Activated T-cell treated with anti-CD3 and anti-CD28 coated beads for 4 hours (primary cell): Measurements from ENCODE around the gene TJP3.

ENCODE experiments used
- DNase-seq: peaks from one replicate; pipeline ENCODE4 v3.0.0-alpha.2; 2020

TJP3 gene

DNA sequence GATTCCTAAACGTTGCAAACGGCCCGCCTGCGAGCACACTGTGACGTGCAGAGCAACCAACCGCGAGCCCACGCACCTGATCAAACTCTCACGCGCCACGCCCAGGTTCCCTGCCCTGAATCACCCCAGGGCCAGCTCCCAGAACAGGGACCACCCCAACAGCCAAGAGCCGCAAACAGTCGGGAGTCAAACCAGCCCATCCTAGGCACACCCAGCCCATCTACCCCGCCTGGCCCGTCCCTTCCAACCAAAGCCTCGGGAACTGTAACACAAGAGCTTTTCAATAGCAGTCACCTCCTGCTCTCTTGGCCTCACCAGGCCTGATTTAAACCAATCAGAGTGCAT lies 16.8 kb upstream of the TJP3 start:
- no peak for DNase-seq

DNA sequence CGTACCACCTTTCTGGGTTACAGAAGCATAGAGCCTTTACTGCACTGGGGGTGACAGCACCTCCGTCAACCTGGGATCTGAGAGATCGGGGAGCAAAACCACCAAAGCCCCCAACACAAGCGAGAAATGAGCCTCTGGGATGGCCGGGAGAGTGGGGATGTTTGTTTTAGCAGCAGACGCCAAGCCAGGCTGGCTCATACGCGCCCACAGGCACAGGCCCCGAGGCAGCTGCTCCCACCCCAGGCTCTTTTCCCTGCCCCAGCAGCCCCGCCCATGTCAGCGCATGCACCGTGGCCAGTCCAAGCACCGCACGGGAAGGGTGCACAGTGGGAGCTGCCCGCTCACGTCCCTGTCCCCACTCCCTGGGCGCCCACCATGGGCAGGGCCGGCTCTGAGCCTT lies 16.5 kb upstream of the TJP3 start:
- no peak for DNase-seq

DNA sequence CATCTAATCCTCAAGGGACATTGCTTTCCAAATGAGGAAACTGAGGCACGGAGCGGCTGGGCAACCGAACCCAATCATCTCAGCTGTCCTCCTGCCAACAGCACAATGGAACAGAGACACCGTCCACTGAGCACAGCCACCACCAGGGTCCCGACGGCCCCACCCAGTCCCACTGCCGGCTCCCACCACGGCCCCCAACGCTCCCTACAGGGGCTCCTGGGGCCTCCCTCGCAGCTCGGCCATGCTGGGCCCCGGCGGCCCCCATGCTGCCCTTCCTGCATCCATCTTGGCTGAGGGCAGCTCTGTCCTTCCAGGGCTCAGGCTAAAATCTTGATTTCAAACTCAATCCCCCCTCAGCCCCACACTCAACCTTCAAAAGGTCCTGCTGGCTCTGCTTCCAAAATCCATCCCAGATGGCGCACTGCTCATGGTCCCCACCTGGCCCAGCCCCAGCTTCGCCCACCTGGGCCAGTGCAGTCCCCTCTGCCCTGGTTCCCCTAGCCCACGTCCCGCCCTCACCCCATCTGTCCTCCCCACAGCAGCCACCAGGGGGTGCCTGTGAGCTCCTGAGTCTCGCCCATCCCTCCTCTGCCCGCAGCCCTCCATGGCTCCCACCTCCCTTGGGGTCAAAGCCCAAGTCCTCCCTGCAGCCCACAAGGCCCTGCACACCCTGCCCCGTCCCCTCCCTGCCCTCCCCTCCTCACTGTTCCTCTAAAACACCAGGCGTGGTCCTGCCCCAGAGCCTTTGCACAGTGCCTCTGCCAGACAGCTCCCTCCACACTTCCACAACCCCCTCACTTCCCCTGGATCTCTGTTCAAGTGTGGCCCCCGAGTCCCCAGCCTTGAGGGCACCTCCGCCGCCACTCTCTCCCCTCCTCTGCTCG lies 15.8 kb upstream of the TJP3 start:
- DNase-seq: peak; percentile 53

DNA sequence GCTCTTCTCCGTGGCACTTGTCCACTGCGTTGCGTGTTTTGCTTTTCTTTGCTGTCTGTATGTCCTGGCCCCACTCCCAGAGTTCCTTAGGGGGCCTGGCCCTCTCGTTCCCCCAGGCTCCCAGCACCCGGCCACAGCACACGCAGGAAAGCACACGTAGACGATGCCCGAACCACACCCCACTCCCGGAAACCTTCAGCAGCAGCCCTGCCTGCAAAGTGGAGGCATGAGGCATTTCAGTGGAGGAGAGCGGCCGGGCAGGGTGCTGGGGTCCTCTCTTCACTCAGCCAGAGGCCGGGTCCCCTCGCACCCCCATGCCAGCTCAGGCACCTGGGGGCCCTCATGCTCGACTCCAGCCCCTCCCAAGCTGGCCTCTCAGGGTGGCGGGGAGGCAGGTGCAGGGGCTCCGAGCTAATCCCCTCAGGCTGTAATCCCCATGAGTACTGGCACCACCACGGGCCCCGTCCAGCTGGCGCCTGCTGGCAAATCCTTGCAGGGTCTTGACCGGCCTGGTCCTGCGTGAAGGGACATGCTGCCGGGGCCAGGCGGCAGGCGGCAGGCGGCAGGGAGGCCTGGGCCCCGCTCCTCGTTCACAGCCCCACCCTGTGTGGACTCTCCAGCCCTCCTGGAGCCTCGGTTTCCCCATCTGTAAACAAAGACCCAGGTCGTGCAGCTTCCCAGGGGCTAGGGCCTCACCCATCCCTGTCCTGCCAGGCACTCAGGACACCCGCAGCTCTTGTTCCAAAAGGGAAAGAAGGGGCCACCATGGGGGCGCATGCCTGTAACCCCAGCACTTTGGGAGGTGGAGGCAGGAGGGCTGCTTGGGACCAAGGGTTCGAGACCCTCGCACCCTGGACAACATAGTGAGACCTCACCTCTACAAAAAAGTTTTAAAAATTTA lies 14.9 kb upstream of the TJP3 start:
- DNase-seq: no peak

DNA sequence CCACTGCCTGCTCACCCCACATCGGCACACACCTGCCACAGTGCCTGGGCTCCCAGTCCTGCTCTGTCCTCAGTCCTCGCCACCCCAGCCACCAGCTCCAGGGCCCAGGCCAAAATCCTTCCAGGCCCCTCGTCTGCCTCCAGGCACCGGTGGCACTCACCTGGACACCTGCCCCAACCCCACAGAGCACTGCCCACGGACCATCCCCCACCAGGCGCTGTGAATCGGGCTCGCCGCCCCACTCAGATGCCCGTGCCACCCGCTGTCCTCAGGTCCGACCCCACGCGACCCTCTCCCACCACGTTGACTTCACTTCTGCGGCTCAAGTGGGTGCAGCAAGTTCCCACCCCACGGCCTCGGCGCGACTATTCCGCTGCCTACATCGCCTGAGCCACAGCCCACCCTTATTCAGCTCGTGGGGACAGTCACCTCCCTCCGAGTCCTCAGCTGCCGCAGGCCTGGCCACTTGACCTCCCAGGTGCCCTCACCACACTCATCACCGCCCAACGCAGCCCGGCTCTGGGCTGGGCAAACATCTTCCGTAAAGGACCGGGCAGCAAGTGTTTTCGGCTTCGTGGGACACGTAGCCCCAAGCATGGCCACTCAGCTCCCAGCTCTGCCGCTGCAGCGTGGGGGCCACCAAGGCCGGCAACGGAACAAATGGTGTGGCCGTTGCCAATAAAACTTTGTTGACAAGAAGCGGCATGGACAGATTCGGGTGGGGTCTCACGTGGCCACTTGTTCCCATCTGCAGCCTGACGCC lies 13.6 kb upstream of the TJP3 start:
- no peak for DNase-seq

DNA sequence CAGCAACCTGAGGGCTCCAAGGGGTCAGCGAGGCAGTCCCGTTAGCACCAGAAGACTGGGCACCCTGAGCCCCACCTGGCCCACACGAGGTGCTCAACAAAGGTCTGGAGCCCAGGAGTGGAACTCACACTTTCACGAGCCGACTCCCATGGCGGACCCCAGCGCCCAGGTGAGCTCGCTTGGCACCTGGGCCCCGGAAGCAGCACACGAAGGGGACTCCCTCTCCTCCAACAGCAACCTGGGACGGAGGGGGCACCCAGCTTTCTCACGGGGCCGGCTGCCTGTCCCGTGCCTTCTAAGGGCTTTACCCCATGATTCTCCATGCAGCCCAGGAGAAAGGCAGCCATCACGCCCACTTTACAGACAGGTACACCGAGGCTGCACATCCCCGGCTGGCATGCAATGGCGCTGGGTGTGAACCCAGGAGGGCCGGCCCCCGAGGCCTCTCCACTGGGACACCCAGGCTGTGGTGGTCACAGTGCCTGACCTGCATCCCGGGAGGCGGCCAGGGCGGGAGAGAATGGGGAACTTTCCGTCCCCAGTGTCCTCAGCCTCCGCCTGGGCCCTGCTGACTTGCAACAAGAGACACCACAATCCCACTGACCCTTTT lies 13.0 kb upstream of the TJP3 start:
- DNase-seq: no peak

DNA sequence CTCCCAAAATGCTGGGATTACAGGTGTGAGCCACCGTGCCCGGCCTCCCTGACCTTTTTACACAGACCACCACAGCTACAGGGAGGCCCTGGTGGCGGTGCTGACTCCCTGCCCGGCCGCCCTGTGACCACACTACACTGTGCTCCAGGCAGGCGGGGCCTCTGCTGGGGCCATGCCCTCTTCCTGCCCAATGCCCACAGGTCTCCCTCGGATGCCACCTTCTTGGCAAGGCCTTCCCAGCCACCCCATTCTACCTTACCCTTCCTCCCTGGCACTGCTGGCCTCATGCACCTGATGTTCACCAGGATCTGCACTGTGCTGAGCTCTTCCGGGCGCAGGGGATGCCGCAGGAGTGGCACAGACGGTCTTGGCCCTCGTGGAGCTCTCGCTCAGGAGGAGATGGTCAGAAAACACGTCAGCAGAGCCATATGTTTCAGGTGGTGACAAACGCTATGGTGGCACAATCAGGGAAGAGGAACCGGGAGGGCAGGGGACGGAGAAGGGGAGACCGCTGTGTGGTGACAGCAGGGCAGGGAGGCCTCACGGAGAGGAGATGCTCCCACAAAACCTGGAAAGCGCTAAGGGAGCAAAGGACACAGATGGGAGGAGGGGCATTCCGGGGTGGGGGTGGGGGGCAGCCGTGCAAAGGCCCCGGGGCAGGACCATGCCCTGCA lies 12.1 kb upstream of the TJP3 start:
- no peak for DNase-seq

DNA sequence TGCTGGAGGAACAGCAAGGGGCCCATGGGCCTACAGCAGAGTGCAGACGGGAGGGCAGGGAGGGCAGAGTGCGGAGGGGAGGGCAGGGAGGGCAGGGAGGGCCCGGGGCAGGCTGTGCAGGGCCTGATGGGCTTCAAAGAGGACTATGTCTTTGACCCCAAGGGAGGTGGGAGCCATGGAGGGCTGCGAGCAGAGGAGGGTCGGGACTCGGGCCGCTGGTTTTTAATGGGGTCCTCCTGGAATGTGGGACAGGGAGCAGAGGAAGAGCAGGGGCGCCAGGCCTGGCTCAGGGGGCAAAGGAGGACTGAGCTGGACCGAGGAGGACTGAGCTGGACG lies 11.6 kb upstream of the TJP3 start:
- DNase-seq: no peak

DNA sequence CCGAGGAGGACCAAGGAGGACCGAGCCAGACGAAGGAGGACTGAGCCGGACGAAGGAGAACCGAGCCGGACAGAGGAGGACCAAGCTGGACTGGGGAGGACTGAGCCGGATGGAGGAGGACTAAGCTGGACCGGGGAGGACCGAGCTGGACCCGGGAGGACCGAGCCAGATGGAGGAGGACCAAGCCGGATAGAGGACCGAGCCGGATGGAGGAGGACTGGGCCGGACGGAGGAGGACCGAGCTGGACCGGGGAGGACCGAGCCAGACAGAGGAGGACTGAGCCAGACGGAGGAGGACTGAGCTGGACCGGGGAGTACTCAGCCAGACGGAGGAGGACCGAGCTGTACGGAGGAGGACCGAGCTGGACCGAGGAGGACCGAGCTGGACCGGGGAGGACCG lies 11.1 kb upstream of the TJP3 start:
- no peak for DNase-seq

DNA sequence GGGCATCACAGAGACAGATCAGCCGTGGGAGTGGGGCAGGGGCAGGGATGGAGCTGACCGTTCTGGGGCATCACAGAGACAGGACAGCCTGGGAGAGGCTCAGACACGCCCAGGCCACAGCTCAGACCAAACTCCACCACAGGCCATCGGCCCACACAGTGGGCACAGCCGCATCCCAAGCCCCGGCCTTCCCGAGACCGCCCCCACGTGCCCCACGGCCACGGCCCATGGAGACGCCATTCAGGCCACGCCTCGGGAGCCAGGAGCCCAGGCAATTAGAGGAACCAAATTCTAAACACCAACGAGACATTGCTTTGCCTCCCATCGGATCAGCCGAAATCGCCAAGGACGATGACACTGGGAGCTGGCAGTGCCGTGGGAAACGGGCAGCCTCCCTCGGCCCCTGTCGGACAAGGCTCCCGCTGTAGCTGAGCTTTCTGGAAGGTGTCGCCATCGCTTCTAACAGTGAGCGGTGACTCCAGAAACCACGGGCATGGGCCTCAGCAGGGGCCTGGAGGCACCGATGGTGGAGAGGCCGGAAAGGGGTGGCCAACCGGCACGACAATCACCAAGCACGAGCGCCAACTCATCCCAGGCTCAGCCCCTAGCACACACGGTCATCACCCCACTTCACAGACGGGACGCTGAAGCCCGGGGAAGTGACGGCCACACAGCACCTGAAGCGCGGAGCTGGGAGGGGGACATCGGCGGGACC lies 10.4 kb upstream of the TJP3 start:
- DNase-seq: no peak

DNA sequence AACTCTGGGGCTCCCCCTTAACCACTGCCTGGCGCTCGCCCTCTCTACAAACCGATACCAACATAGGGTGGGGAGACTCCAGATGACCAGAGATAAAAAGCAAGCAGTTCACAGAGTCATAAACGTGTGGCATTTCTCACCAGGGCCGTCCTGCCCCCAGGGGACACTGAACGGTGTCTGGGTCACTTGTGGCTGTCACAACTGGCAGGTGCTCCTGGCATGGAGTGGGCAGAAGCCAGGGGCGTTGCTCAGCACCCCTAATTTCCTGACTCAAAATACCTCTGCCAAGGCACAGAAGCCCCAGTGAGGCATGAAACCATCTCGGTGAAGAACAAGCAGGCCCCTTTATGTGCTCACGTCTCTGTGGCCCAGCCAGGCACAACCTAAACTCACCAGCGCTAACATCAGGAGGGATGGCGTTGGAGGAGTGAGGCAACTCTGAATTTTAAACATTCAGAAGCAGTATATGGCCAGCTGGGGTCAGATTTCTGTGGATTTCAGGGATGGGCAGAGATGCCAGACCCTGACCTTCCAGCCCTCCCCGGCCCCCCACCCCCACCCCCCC lies 9.7 kb upstream of the TJP3 start:
- DNase-seq: no peak

DNA sequence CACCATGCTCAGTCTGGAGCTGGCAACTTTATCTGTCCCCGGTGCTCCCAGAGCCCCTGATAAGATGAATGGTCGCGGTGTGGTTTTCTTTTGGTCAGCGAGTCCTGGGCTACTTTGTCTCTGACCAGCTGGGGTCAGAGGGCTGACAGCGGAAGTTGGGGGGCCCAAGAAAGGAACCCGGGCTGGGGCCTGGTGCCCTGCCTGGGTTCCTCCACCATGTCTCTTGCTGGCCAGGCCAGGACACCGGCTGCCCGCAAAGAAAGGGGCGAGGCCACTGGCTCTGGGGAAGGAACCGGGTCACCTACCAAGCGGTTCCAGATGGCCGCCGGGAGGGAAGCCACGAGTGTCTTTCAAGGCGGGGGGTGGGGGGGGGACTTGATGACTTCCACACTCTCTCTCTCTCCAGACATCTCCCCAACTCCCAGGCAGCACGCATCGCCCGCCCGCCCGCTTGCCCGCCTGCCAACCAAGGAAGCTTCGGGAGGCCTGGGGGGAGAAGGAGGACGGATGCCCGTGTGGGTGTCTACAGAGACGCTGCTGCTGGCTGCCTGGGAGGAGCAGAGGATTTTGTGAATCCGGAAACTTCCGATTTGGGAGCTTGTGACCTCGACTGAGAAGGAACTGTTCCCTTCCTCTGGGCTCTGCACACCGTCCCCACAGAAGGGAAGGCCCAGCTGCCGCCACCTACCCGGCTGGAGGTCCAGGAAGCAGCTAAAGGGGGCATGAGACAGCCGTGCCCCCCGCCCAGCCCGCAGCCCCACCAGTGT lies 9.0 kb upstream of the TJP3 start:
- DNase-seq: no peak

DNA sequence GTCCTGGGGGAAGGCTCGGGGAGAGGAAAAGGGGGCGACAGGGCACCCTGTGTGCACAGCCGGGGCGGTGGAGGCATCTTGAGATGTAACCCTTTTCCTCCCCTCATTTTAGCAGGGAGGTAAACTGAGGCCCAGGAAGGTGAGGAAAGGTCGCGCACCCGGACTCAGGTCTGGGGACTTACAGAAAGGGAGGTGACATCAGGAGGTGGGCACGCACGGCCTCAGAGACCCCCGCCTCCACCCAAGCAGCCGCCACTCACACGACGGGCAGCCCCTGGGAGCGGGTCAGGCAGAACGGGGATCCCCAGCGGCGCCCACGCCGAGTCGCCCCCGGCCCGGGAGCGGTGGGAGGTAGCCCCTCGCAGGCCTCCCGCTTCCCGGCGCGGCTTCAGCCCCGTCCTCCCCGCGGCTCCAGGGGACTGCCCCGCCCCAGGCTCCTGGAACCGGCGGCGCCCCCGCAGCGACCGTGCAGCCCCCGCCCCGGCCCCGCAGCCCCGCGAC lies 8.4 kb upstream of the TJP3 start:
- no peak for DNase-seq

DNA sequence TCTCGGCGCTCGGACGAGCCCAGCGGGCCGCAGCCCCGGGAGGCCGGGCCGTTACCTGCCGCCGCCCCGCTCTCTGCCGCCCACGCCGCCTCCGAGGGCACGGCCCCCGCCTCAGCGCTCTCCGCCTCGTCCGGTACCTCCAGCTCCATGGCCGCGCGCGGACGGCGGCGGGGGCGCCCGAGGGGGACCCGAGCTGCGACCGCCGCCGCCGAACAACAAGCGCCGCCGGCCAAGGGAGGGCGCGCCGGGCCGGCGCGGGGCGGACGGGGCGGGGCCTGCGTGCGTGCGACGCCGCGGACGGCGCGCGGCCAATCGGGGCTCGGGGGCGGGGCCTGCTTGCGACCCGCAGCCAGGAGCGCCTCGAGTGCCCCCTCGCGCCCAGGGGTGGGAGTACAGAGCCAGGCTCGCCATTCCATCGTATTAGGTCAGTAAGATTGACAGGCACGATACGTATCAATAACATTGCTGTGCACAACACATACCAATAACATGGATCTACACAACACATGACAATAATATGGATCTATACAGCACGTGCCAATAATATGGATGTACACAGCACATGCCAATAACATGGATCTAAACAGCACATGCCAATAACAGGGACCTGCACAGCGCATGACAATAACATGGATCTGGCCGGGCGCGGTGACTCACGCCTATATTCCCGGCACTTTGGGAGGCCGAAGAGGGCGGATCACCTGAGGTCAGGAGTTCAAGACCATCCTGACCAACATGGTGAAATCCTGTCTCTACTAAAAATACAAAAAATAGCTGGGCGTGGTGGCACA lies 7.7 kb upstream of the TJP3 start, which contains the start of gene PIP5K1C:
Gene PIP5K1C (minus strand): TSS at position 227 of the 791 bp plus-strand sequence. CDS start 78 bp downstream, at position 149.
- DNase-seq: peak; percentile 92

DNA sequence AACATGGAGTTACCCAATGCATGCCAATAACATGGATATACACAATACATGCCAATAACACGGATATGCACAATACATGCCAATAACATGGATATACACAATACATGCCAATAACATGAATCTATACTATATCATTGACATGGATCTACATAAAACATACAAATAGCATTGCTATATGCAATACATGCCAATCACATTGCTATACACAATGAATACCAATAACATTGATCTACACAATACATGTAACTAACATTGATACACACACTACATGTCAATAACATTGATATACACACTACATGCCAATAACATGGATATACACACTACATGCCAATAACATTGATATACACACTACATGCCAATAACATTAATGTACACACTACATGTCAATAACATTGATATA lies 7.0 kb upstream of the TJP3 start:
- DNase-seq: no peak

DNA sequence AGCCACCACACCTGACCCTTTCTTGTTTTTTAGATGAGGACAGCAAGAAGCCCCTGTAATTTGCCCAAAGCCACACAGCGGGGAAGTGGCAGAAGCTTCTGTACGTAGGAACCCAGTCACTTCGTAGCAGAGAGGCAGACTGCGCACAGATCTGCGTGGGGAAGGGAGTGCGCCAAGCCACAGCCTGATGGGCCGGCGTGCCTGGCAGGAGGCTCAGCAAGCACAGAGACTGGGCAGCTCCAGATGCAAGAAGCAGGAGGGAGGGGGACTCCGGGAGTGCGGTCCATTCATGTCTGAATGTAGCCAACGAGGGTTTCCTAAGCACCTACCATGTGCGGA lies 347 bp upstream of the TJP3 start:
- DNase-seq: no peak

DNA sequence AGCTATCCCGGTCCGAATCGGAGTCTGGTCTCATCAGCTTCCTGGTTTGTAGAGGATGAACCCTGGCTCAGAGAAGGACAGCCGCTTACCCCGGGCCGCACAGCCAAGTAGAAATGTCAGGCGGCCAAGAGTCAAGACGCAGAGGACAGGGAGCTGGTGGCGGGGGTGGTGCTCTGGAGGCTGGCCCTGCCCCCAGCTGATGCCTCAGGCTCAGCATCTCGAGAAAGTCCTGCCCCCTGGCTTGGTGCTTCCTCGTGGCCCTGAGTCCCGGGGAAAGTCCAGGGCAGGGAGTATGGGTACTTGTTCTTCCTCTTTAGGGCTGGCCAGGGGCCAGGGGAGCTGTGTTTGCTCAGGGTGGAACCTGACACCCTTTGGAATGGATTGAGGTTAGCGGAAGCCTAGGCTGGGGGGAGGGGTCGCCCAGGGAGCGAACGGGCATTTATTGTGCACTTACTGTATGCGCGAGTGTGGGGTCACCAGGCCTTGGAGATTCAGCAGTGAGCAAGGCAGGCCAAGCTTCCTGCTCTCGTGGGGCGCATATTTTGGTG lies 2.2 kb downstream of the TJP3 start:
- DNase-seq: no peak

DNA sequence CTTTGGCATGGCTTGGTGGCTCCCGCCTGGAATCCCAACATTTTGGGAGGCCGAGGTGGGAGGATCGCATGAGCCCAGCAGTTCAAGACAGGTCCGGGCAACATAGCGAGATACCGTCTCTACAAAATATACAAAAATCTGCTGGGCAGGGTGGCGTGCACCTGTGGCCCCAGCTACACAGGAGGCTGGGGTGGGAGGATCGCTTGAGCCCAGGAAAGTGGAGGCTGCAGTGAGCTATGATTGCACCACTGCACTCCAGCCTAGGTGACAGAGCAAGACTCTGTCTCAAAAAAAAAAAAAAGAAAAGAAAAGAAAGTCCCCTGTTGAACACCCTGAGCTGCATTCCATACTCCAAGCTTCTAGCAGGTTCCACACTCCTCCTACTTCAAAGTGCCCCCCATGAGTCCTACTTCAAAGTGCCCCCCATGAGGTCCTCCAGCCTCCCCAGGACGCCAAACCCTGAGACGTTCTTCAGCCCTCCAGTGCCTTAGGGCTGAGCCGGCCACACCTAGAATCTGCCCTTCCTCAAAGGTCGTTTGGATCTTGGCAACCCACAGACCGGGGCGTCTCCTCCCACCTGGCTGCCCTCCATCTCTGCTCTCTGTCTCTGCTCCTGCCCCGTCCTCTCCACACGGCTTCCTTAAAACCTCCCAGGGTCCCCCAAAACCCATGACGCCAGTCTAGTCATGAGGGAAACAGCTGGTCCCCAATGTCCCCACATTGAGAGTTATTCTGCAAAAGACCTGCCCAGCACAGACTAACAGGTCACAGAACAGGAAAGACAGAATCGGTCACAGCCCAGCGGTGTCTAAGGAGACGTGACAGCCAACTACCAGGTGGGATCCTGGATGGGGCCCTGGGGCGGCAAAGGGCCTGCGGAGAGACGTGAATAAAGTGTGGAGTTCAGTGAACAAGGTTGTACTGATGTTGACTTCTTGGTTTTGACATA lies 4.8 kb downstream of the TJP3 start:
- no peak for DNase-seq
